Measurements from ENCODE around the gene ZBTB3. TPM values are rescaled to one million over a fixed set of nuclear protein-coding genes. Genes with fewer than 3 reads are reported as not detected.

The ZBTB3 gene
- total and polyA plus RNA-seq, 2 of the 8 experiments (the other 6 are each of a cell fraction or from before 2014, with no cell fraction given) = 30.2 to 76.9 TPM

GRCh38 chr11:62705880-62706849 is 47.8 kb downstream of the ZBTB3 start (continued):
- TF ChIP-seq NANOG (IDR thresholded peaks at IDR 0.05; ENCODE audit: insufficient read depth, low read depth, low read length, poor library complexity, severe bottlenecking) (no peak), ATF2 (IDR thresholded peaks at IDR 0.05; ENCODE audit: low read length) (no peak), E2F6 (IDR thresholded peaks at IDR 0.05) (no peak), RNF2 (IDR thresholded peaks at IDR 0.05; ENCODE audit: borderline replicate concordance, low read depth, low read length, missing control alignments, poor library complexity, severe bottlenecking) (peak; percentile 46), CHD1 (IDR thresholded peaks at IDR 0.05; ENCODE audit: low read depth, low read length) (no peak), CBX8 (IDR thresholded peaks at IDR 0.05; ENCODE audit: borderline replicate concordance, low read depth, low read length) (no peak), NRF1 (IDR thresholded peaks at IDR 0.05; ENCODE audit: low read depth, low read length) (no peak), KDM5A (IDR thresholded peaks at IDR 0.05; ENCODE audit: low read length) (no peak), GABPA (IDR thresholded peaks at IDR 0.05; ENCODE audit: borderline replicate concordance, insufficient read depth, low read length) (peak; percentile 49; the same call in 1 of the 2 replicates), RBBP5 (IDR thresholded peaks at IDR 0.05; ENCODE audit: borderline replicate concordance, low read depth, low read length) (no peak; the same call in 1 of the 2 replicates), YY1 (IDR thresholded peaks at IDR 0.05; ENCODE audit: low read depth, low read length) (no peak), TAF1 (IDR thresholded peaks at IDR 0.05; ENCODE audit: low read depth, low read length) (peak; percentile 57; the same call in 1 of the 2 replicates), POLR2AphosphoS5 (IDR thresholded peaks at IDR 0.05; ENCODE audit: low read depth, low read length) (peak; percentile 75; the same call in 1 of the 2 replicates), BRCA1 (IDR thresholded peaks at IDR 0.05; ENCODE audit: low read depth, low read length) (no peak), RXRA (IDR thresholded peaks at IDR 0.05; ENCODE audit: insufficient read depth, low read depth, low read length) (no peak), ATF3 (IDR thresholded peaks at IDR 0.05; ENCODE audit: insufficient read depth, low read depth, low read length) (no peak), ASH2L (IDR thresholded peaks at IDR 0.05; ENCODE audit: low read length) (no peak), POLR2A (IDR thresholded peaks at IDR 0.05; ENCODE audit: control extremely low read depth in 1 of 2, low read depth in 2 of 2, low read length in 2 of 2) (peak in 1 of 2 experiments; percentile 62; a peak in 2 of 3 replicates), BCL11A (IDR thresholded peaks at IDR 0.05; ENCODE audit: low read depth in 2 of 2, low read length in 2 of 2) (no peak), HDAC2 (IDR thresholded peaks at IDR 0.05; ENCODE audit: borderline replicate concordance in 1 of 2, low read depth in 2 of 2, low read length in 2 of 2) (no peak)
